GM21529 (cell line): ENCODE data around the gene ESPN.

Experiments
- ATAC-seq: cut with Tn5 transposase; IDR thresholded peaks from one replicate; pipeline ENCODE4 v1.9.1; 2021; ENCODE audit not compliant: unreplicated experiment

The ESPN gene

DNA sequence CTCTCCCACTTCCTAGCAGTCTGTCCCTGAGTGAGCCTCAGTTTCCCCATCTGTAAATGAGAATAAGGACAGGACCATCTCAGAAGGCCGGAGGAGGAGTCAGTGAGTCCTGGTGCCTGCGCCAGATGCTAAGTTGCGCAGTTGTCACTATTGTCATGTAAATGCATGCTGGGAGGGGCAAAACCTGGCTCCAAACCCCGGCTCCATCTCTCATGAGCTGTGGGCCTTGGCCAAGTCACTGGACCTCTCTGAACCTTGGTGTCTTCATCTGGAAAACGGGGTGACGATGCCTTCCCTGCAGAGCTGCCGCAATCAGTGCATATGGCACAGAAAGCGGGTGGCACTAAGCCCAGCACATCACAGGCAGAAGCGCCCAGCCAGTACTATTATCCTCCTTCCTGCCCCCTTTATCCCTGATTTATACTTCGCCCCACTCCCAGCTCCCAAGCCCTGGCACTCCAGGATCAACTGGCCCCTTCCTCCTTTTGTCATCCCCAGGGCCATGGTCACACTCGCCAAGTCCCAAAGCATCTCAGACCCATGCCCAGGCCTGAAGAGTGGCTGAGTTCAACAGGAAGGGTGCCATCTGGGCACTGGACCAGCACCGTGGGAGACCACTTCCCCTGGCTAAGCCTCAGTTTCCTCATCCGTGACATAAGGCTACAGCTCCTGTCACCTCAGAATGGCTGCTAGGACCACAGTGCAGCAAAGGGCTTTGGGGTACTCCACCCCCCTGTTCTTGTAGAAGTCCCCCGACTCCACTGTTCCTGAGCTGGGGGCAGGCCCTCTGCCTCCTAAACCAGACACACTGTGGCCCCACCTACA lies 71.2 kb downstream of the ESPN start:
- no peak for ATAC-seq

DNA sequence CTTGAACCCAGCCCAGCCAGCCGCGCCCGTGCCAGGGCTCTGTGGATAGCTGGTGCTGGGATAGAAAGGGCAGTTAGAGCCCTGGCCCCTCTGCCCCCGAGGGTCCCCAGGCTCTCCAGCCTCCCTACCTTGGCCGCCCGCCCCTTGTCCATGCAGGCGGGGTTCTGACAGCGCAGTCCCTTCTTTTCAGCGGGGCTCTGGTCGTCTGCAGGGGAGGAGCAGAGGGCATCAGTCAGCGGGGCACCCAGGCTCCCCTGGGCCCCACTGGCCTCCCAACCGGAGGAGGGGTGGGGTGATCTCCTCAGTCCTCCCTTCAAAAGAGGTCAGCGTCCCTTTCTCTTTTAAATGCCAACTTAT lies 71.8 kb downstream of the ESPN start:
- ATAC-seq = no peak

GRCh38 chr1:6496890-6497214 lies 72.3 kb downstream of the ESPN start:
- no peak for ATAC-seq

DNA sequence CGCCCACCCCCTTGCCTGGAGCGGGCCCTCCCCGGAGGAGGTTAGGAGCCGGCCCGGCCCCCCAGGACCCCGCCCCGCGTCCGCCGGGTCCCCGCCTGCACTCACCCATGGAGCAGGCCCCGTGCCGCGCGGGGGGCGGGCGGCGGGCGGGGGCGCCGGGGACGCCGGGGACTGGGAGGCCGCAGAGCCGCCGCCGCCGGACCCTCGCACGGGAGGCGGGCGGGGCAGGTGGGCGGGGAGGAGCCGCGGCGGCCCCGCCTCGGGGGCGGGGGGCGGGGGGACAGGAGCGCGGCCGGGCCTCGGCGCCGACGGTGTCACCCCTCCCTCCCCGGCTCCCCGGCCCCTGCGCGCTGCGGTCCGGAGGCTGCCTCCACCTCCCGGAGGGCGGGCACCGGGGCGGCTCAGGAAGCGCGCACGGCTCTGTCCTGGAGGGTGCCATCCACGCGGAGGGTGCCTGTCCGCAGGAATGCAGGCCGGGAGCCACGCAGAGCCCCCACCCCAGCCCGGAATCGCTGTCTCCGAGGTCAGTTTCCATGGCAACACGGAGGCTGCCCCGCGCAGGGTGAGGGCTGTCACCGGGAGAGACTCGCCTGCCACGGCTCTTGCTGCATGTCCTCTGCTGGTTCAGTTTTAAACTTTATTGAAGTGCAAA lies 72.8 kb downstream of the ESPN start:
- ATAC-seq = no peak

- no peak for ATAC-seq
These were observed 73.4 kb downstream of the ESPN start for GRCh38 chr1:6497867-6498575.

GRCh38 chr1:6498576-6499111 lies 74.1 kb downstream of the ESPN start:
- ATAC-seq = no peak

- no peak for ATAC-seq
These were observed 74.7 kb downstream of the ESPN start for GRCh38 chr1:6499296-6499695.

DNA sequence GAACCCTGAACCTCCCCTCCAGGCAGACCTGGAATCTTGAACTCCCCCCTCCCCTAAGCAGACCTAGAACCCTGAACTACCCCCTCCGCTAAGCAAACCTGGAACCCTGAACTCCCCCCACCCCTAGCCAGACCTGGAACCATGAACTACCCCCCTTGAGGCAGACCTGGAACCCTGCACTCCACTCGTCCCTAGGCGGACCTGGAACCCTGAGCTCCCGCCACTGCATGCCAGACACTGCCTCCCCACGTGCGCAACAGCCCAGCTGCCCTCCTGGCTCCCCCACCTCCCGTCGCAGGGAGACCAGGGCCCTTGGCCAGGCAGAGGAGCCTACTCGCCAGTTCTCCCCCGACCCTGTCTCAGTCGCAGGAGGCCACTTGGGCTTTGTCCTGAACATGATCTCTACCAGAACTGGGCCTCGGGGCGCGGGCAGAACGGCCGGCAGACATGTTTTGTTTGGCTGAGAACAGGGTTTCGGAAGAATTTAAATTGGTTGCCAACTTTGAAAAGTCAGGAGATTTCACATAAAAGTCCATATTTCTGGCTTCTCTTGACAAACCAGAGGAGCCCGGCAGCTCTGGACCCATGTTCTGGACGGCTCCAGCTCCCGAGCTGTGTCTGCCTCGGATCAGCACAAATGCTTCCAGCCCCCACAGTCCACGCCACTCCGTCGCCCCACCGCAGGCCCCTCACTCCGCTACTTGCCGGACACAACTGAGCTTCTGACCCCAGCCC lies 76.1 kb downstream of the ESPN start:
- ATAC-seq = no peak

- no peak for ATAC-seq
These were observed 76.8 kb downstream of the ESPN start for GRCh38 chr1:6501279-6501813.

DNA sequence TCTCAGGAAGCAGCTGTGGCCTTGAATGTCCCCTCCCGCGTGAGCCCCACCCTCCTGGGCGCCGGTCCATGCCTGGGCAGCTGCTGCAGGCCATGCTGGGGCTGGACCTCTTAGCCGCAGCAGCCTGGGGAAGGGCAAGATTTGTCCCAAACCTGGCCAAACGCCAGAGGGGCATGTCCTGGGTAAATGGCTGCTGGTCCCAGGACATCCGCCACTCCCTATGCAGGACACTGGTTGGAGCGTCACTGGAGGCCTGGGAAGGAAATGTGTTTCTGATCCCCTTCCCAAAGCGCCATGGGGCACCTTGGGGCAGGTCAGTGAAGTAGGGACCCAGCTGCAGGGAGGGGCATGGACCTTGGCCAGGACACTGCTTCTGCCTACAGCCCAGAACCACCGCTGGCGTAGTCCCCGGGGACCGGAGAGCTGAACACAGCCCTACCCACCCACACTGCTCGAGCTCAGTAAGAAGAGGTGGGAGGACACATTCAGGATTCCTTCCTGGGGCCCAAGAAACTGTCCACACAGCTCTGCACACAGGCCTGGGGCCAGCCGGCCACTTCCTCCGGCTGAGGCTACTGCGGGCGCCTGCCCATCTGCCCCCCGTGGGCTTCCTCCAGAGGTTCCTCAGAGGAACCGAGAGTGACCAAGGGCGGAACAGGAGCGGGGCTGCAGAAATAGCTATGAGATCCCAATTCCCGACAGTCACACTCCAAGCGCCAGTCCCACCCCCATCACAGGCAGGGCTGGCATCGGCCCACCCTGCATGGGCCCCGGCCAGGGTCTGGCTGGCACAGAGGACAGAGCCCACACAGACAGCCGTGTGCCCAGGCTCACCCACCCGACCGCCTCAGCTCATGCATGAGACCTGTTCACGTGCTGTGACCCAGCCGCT lies 77.7 kb downstream of the ESPN start:
- ATAC-seq = no peak

DNA sequence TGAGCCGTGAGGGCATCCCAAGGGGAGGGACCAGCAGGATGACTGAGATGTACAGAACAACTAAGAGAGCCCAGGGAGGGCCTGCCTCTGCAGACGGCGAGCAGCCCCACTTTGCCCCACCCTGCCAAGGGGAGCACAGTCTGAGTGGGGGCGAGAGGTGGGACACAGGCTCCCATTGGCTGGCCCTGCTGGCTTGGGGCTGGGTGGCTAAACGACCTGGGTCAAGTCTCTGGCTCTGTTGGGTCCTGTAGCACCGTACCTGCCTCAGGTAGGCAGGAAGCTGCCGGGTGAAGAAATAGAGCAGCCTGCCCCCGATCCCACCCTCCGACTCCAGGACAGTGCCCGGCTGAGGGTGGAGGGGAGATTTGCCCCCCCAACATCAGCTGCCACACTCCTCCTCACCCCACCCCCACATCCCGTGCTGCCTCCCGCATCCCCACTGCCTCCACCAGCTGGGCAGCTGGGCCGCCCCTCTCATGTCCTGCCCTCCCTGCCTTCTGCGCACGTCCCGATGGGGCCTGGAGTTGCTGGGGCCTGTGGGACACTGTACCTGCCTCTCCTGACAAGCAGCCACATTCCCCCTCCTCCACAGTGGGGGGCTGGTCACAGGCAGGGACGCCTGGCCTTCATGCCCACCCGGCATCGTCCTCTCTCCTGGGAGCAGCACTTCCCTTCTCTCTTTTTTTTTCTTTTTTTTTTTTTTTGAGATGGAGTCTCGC lies 79.5 kb downstream of the ESPN start:
- ATAC-seq = no peak

DNA sequence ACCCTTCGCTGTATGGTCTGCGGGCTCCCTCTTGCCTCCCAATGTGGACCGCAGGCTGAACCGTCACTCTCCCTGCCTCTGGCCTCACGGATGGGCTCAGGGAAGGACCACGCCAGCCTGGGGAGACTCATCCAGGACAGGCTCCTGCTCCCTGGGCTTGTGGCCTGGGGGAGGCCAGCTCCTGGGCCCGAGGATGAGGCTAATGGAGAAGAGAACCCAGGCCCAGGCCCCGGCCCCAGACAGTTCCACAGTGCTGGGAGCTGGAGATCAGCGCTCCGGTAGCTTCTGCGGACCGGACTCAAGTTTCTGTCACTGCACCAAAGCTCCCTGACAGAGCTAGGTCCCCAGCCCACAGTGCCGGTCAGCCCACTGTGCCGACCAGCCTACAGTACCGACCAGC lies 80.3 kb downstream of the ESPN start:
- ATAC-seq = no peak

DNA sequence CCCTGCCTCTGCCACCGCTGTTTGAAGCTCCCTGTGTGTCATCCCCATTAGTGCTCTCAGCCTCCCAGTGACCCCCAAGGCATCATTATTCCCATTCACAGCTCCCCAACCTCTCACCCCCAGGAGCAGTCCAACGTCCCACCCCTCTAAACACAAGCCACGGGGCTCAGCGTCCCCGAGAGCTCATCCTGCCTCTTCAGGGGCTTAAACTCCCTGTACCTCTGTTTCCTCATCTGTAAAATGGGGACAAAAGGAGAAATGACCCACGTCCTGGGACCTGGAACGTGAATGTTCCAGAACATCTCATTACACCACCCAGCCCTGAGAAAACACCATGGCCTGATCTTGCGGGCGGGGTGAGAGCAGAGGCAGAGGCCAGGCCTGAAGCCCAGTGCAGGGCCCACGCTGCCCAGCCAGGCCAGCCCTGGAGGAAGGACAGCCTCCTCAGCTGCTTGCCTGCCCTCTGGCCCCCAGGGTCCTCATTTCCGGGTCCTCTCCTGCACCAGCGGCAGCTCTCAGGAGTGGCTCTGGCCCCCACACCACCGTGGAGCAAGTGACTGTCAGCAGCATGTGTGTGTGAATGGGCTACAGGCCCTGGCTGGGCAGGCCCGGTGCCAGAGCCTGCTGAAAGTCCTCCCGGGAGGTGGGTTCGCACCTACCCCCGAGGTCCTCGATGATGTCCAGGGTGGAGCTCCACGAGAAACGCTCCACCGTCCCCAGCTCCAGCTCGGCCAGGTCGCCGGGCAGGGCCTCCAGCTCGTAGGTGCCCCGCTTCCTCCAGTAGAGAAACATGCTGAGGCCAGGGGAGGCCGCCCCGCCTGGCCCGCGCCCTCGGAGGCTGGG lies 81.0 kb downstream of the ESPN start:
- no peak for ATAC-seq

- ATAC-seq = no peak
These were observed 81.8 kb downstream of the ESPN start for GRCh38 chr1:6506210-6507036.

GRCh38 chr1:6507037-6507428 lies 82.5 kb downstream of the ESPN start:
- ATAC-seq = no peak

DNA sequence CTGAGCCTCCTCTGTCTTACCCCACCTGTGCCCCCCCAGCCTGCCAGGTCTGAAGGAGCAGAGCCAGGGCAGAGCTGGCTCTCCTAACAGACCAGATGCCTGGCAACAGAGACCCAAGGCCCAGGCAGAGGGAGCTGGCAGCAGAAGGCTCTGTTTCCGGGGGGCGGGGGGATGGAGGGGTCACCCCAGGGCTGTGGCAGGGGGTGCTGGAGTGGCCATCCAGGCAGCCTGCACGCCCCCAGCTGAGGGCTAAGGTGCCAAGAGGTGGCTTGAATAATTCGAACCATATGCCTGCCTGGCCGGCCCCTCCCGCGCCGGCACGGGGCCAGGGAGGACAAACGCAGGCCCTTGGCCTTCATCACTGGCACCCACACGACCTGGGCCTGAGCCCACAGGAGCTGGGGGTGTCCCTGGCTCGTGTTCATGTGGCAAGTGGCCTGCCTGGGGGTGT lies 82.9 kb downstream of the ESPN start:
- no peak for ATAC-seq

DNA sequence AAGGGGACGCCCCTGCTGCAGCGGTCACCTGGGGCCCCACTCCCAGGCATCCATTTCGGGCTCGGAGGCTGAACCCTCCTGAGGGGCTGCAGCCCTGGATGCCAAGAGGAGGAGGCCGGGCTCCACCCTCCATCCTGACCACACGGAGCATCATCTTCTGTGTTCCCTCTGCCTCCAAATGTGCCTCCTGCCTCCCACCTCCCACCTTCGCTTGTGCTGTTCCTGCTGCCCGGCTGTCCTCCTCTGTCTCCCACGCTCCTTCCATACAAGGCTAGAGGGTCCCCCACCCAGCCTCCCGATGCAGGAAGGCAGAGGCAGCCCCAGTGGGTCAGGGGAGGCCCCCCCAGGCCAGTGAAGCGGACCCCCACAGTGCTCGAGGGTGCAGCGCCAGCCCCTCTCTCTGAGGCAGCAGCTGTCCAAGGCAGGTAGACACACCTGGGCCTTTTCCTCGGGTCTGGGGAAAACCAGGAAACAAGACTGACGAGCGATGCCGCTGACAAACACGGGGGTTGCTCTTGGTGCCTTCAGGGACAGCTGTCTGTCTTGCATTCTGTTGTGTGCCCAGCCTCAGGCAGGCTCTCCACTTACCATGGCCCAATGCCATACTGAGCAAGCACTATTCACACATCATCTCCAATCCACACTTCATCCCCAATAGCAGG lies 83.7 kb downstream of the ESPN start:
- no peak for ATAC-seq
